ENCODE measurements around the gene FBXO42. TPM values are rescaled to one million over a fixed set of nuclear protein-coding genes. Genes with fewer than 3 reads are reported as not detected.

The FBXO42 gene
- total and polyA plus RNA-seq, 9 of the 15 experiments (the other 6 are each of a cell fraction or from before 2014, with no cell fraction given) = 7.2 to 24.8 (median 17.4) TPM

- peaks cover 19 to 25% of the 10 kb centered on the region in 2 experiments for H3K4me1 ChIP-seq (replicated peaks in 1 of 2; ENCODE audit: control insufficient read depth in 2 of 2, insufficient read depth in 2 of 2, low read length in 2 of 2)
- no peak for TF ChIP-seq ZNF282 (CRISPR knock-in tag; IDR thresholded peaks at IDR 0.05)
- peak; percentile 23; the same call in 1 of the 2 replicates for TF ChIP-seq LEF1 (IDR thresholded peaks at IDR 0.05)
- peak; percentile 84 for TF ChIP-seq ATF3 (IDR thresholded peaks at IDR 0.05)
- TF ChIP-seq ATF3 (CRISPR knock-in tag; conservative IDR thresholded peaks at IDR 0.05) = no peak
- TF ChIP-seq ZHX1 (conservative IDR thresholded peaks at IDR 0.05; ENCODE audit: low read length) = no peak
- TF ChIP-seq CEBPG (CRISPR knock-in tag; IDR thresholded peaks at IDR 0.05) = 0 out of 2 replicates have a peak, but pooled peaks have one; percentile 10
- TF ChIP-seq CEBPG (tag; conservative IDR thresholded peaks at IDR 0.05 in 1 of 2, IDR thresholded peaks at IDR 0.05 in 1 of 2) = peak in 1 of 2 experiments; percentile 35; a peak in 2 of 4 replicates
- TF ChIP-seq CXXC5 (CRISPR knock-in tag; IDR thresholded peaks at IDR 0.05) = 0 out of 2 replicates have a peak, but pooled peaks have one; percentile 7
- TF ChIP-seq FOSL1 (tag; conservative IDR thresholded peaks at IDR 0.05) = peak; percentile 71
- peak; percentile 68 for TF ChIP-seq MEIS2 (IDR thresholded peaks at IDR 0.05; ENCODE audit: partially characterized antibody)
- TF ChIP-seq ZNF165 (CRISPR knock-in tag; IDR thresholded peaks at IDR 0.05; ENCODE audit: borderline replicate concordance) = no peak
- TF ChIP-seq CLOCK (CRISPR knock-in tag; IDR thresholded peaks at IDR 0.05; ENCODE audit: borderline replicate concordance) = no peak
- no peak for TF ChIP-seq ARHGAP35 (IDR thresholded peaks at IDR 0.05; ENCODE audit: partially characterized antibody)
Measured at GRCh38 chr1:16348414-16349182, 3.7 kb downstream of the FBXO42 start.

More at GRCh38 chr1:16348414-16349182, 3.7 kb downstream of the FBXO42 start:
- BruUV-seq (replicated peaks) = no TSS peak
- WGBS (ENCODE audit: insufficient coverage, low coverage, missing lambda C conversion rate) = 67% methylated on average over 14 of the region's 14 CpGs
- intact Hi-C loops (cut with micrococcal nuclease) (no loop called here), in situ Hi-C loops (cut with MboI) (no loop called here)
- Histone ChIP-seq H3K4me3 (no peak overlapping the region), H3K36me3 (ENCODE audit: control insufficient read depth, insufficient read depth, low read length) (peaks cover 15% of the 10 kb centered on the region; the same call in 2 of the 3 replicates), H3K79me2 (ENCODE audit: control insufficient read depth, insufficient read depth, low read length) (peaks cover 89% of the 10 kb centered on the region), H3K27ac (ENCODE audit: extremely low read depth, low read depth, low read length) (peak overlapping the region; percentile 39; the same call in 1 of the 3 replicates), H3K4me2 (ENCODE audit: insufficient read depth, low read length) (peak overlapping the region; percentile 39), H4K20me1 (replicated peaks; ENCODE audit: control insufficient read depth, insufficient read depth, low read length) (peaks cover 4% of the 10 kb centered on the region; the same call in 1 of the 2 replicates), H3K9me3 (replicated peaks; ENCODE audit: control insufficient read depth, insufficient read depth, low read depth, low read length) (no peaks in the 10 kb centered on the region), H3K27me3 (ENCODE audit: control insufficient read depth in 2 of 2, insufficient read depth in 2 of 2, low read length in 2 of 2) (no peaks in the 10 kb centered on the region), H2AFZ (ENCODE audit: low read depth, low read length) (no peak overlapping the region), H3K9me1 (ENCODE audit: control insufficient read depth, insufficient read depth, low read length) (no peaks in the 10 kb centered on the region), H3K9ac (ENCODE audit: insufficient read depth in 1 of 2, low read depth in 2 of 2, low read length in 2 of 2) (peak overlapping the region in 1 of 2 experiments; percentile 45; a peak in 1 of 4 replicates)
- ATAC-seq (no peak), FAIRE-seq (no peak), DNase-seq (ENCODE audit: extremely low read depth in 1 of 4, low spot score in 3 of 4) (peak in 2 of 4 experiments; percentile 4 to 19)
- POLR2A ChIA-PET = interaction anchor here (0.7 to 1.6 kb wide), 6 partner anchors 10 to 21 kb away, joined by 3 to 8 read pairs (median 3); no protein-coding TSS in a partner anchor
- CTCF ChIA-PET (ENCODE audit: low intra/inter-chr PET ratio) = interaction anchor here (0.6 kb wide), 1 partner anchor 16 kb away, joined by 3 read pairs; no protein-coding TSS in a partner anchor

Measured in K562 (cell line).